ENCODE data around the gene CSMD2. TPM values are rescaled to one million over a fixed set of nuclear protein-coding genes. Genes with fewer than 3 reads are reported as not detected.

The CSMD2 gene
- total RNA-seq, 1 donor from 2014 or later, result 2.6 TPM

- DNase-seq (ENCODE audit: low spot score), result no peak
These were observed 336.4 kb downstream of the CSMD2 start for GRCh38 chr1:33828654-33829053.

GRCh38 chr1:33828059-33828458 lies 337.0 kb downstream of the CSMD2 start:
- no peaks in the 10 kb centered on the region for H4K20me1 ChIP-seq (ENCODE audit: low read depth)
- H3K4me3 Mint-ChIP-seq, result no peak overlapping the region
- no peak overlapping the region for H3K27ac Mint-ChIP-seq
- H3K4me1 Mint-ChIP-seq, result no peaks in the 10 kb centered on the region
- H3F3A ChIP-seq (ENCODE audit: low read depth), result no peaks in the 10 kb centered on the region
- no peaks in the 10 kb centered on the region for H3K27me3 ChIP-seq
- H3K4me1 ChIP-seq, result no peaks in the 10 kb centered on the region
- no peak overlapping the region for H3K4me3 ChIP-seq
- DNase-seq (ENCODE audit: low spot score), result no peak
- H3K9me3 ChIP-seq (ENCODE audit: low read depth), result peaks cover 4% of the 10 kb centered on the region
- peaks cover 2% of the 10 kb centered on the region for H3K36me3 Mint-ChIP-seq
- no peak overlapping the region for H3K9ac ChIP-seq
- H3K4me2 ChIP-seq, result no peak overlapping the region
- no peak overlapping the region for H3K27ac ChIP-seq
- H3K36me3 ChIP-seq, result no peaks in the 10 kb centered on the region
- H3K79me2 ChIP-seq (ENCODE audit: low read depth), result no peaks in the 10 kb centered on the region
- H3K9me3 Mint-ChIP-seq, result peaks cover 15% of the 10 kb centered on the region
- peaks cover 6% of the 10 kb centered on the region for H3K27me3 Mint-ChIP-seq (ENCODE audit: insufficient read depth, low read depth)
- TF ChIP-seq, protein P1, sequence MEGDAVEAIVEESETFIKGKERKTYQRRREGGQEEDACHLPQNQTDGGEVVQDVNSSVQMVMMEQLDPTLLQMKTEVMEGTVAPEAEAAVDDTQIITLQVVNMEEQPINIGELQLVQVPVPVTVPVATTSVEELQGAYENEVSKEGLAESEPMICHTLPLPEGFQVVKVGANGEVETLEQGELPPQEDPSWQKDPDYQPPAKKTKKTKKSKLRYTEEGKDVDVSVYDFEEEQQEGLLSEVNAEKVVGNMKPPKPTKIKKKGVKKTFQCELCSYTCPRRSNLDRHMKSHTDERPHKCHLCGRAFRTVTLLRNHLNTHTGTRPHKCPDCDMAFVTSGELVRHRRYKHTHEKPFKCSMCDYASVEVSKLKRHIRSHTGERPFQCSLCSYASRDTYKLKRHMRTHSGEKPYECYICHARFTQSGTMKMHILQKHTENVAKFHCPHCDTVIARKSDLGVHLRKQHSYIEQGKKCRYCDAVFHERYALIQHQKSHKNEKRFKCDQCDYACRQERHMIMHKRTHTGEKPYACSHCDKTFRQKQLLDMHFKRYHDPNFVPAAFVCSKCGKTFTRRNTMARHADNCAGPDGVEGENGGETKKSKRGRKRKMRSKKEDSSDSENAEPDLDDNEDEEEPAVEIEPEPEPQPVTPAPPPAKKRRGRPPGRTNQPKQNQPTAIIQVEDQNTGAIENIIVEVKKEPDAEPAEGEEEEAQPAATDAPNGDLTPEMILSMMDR (IDR thresholded peaks at IDR 0.05), result no peak
- H2AFZ ChIP-seq (replicated peaks), result no peak overlapping the region

More at GRCh38 chr1:33828654-33829053, 336.4 kb downstream of the CSMD2 start:
- Histone ChIP-seq H3F3A (ENCODE audit: low read depth) (no peaks in the 10 kb centered on the region), H3K4me1 (no peaks in the 10 kb centered on the region), H3K79me2 (ENCODE audit: low read depth) (no peaks in the 10 kb centered on the region), H3K36me3 (no peaks in the 10 kb centered on the region), H4K20me1 (ENCODE audit: low read depth) (no peaks in the 10 kb centered on the region), H2AFZ (replicated peaks) (no peak overlapping the region), H3K27me3 (no peaks in the 10 kb centered on the region), H3K4me3 (no peak overlapping the region), H3K9ac (no peak overlapping the region), H3K4me2 (no peak overlapping the region), H3K27ac (no peak overlapping the region), H3K9me3 (ENCODE audit: low read depth) (peaks cover 4% of the 10 kb centered on the region)
- Mint-ChIP-seq H3K36me3 (peaks cover 2% of the 10 kb centered on the region), H3K4me3 (no peak overlapping the region), H3K4me1 (no peaks in the 10 kb centered on the region), H3K9me3 (peaks cover 15% of the 10 kb centered on the region), H3K27ac (no peak overlapping the region), H3K27me3 (ENCODE audit: insufficient read depth, low read depth) (peaks cover 6% of the 10 kb centered on the region)
- TF ChIP-seq EZH2phosphoT487 (IDR thresholded peaks at IDR 0.05) (no peak), EZH2 (IDR thresholded peaks at IDR 0.05) (no peak)
- TF ChIP-seq, protein P1 (IDR thresholded peaks at IDR 0.05), result no peak

DNA sequence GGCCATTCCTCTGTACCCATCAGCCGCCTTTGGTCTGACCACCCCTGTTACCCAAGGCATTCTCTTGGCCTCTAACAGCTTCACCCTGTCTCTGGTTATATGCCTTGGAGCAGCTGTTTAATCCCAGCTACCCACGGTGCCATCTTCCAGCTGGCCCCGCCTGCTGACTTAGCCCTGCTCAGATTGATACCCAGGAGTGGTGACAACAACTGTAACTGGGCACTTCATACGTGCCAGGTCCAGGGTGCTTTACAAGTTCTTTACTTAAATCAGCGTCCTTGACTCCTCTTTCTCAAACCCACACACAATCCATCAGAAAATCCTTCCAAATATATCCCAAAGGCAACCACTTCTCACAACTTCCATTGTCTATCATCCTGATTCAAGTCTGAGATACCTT lies 338.3 kb downstream of the CSMD2 start:
- Mint-ChIP-seq H3K9me3 (peaks cover 15% of the 10 kb centered on the region), H3K27me3 (ENCODE audit: insufficient read depth, low read depth) (peaks cover 6% of the 10 kb centered on the region), H3K36me3 (peaks cover 2% of the 10 kb centered on the region), H3K27ac (no peak overlapping the region), H3K4me1 (no peaks in the 10 kb centered on the region), H3K4me3 (no peak overlapping the region)
- Histone ChIP-seq H3K9ac (no peak overlapping the region), H3K4me3 (no peak overlapping the region), H3K4me1 (no peaks in the 10 kb centered on the region), H3K4me2 (no peak overlapping the region), H3K9me3 (ENCODE audit: low read depth) (peaks cover 4% of the 10 kb centered on the region), H3K27ac (no peak overlapping the region), H2AFZ (replicated peaks) (no peak overlapping the region), H3K27me3 (no peaks in the 10 kb centered on the region), H3K79me2 (ENCODE audit: low read depth) (no peaks in the 10 kb centered on the region), H3F3A (ENCODE audit: low read depth) (no peaks in the 10 kb centered on the region), H3K36me3 (no peaks in the 10 kb centered on the region), H4K20me1 (ENCODE audit: low read depth) (no peaks in the 10 kb centered on the region)
- no peak for DNase-seq (ENCODE audit: low spot score)
- TF ChIP-seq EZH2phosphoT487 (IDR thresholded peaks at IDR 0.05) (no peak), EZH2 (IDR thresholded peaks at IDR 0.05) (no peak)
- TF ChIP-seq, protein P1 (IDR thresholded peaks at IDR 0.05), result no peak

Data from neural progenitor cell (in vitro differentiated cells).